Fibroblast of villous mesenchyme (primary cell): ENCODE results near the gene CXCR1. TPM values are rescaled to one million over a fixed set of nuclear protein-coding genes. Genes with fewer than 3 reads are reported as not detected.

Experiments
- total RNA-seq: library from RNA; depleted of rRNA; stranded (reverse); fragments of >200 nt; gene quantifications from 2 replicates; pipeline ENCODE4 v1.2.3, GENCODE V29; 2012

Gene CXCR1
- total RNA-seq, 1 donor = not detected

Other genes with a start within 250 kb of the CXCR1 start
- gene TNS1, start 164.0 kb downstream of the CXCR1 start, total RNA-seq = 127 and 147 TPM in 2 replicates
- not detected in 2 replicates for gene RUFY4, start 97.7 kb downstream of the CXCR1 start, total RNA-seq
- gene CXCR2, start 40.9 kb downstream of the CXCR1 start, total RNA-seq = not detected in 2 replicates
- 482 and 483 TPM in 2 replicates for gene ARPC2, start 50.2 kb upstream of the CXCR1 start, total RNA-seq
- under 0.01 TPM in 1 of 2 replicates, not detected in the other for gene GPBAR1, start 94.1 kb upstream of the CXCR1 start, total RNA-seq
- gene AAMP, start 103.2 kb upstream of the CXCR1 start, total RNA-seq = 104 and 110 TPM in 2 replicates
- gene PNKD, start 103.6 kb upstream of the CXCR1 start, total RNA-seq = 26.1 and 26.8 TPM in 2 replicates
- gene TMBIM1, start 125.5 kb upstream of the CXCR1 start, total RNA-seq = 123 and 136 TPM in 2 replicates
- gene CATIP, start 189.9 kb upstream of the CXCR1 start, total RNA-seq = 0.43 TPM in 1 of 2 replicates, not detected in the other
- under 0.01 and 0.43 TPM in 2 replicates for gene SLC11A1, start 215.3 kb upstream of the CXCR1 start, total RNA-seq
- 63.5 and 66.9 TPM in 2 replicates for gene CTDSP1, start 232.9 kb upstream of the CXCR1 start, total RNA-seq